ENCODE results near the gene ZWILCH.

The ZWILCH gene

DNA sequence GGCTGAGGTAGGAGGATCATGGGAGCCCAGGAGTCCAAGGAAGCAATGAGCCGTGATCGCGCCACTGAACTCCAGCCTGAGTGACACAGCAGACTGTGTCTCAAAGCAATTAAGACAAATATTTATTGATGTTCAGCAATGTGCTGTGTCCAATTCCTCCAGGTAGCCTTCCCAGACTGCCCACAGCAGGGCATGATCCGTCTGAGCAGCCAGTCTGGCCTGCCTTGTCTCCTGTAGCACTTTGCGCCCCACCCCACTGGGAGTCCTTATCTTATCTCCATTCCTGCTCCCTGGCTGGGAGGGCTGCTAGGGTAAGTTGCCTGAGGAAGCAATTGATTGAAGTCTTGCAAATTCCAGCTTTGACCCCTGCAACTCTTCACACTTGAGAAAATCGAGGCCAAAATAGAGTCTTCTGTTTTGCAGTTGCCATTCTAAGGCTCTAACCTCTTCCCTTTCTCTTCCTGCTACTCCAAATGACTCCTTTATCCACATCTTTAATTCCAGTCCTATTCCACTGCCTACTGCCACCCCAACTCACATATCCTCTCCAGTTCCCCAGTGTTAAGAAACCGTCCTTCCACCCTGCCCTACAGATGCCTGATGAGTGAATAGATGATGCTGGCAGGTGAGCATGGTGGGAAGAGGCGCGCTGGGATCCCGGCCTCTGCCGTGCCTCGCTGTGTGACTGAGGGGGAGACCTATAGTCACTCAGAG, 87.5 kb downstream of the ZWILCH start:
- no peaks in the 10 kb centered on the region for H3K36me3 ChIP-seq (ENCODE audit: insufficient read depth, low read length)
- no peaks in the 10 kb centered on the region for H3K9me3 ChIP-seq (ENCODE audit: insufficient read depth, low read depth, low read length)
- no peak overlapping the region for H3K9ac ChIP-seq (ENCODE audit: low read depth, low read length, poor library complexity, severe bottlenecking)
- TF ChIP-seq CTCF (conservative IDR thresholded peaks at IDR 0.05; ENCODE audit: low read length) (no peak), EZH2phosphoT487 (IDR thresholded peaks at IDR 0.05; ENCODE audit: borderline replicate concordance) (no peak)
- H3K4me2 ChIP-seq (ENCODE audit: low read depth, low read length, poor library complexity, severe bottlenecking), result no peak overlapping the region
- no peak overlapping the region for H3K4me3 ChIP-seq (ENCODE audit: low read length, poor library complexity, severe bottlenecking)
- no peaks in the 10 kb centered on the region for H4K20me1 ChIP-seq (ENCODE audit: insufficient read depth, low read length, poor library complexity, severe bottlenecking)
- H2AFZ ChIP-seq (ENCODE audit: low read length), result no peak overlapping the region
- no peaks in the 10 kb centered on the region for H3K79me2 ChIP-seq (ENCODE audit: insufficient read depth, low read length)
- no peaks in the 10 kb centered on the region for H3K27me3 ChIP-seq (ENCODE audit: insufficient read depth, low read length, poor library complexity, severe bottlenecking)
- no peaks in the 10 kb centered on the region for H3F3A ChIP-seq (ENCODE audit: low read depth)
- no peaks in the 10 kb centered on the region for H3K4me1 ChIP-seq (ENCODE audit: insufficient read depth, low read length, poor library complexity, severe bottlenecking)
- H3K9me2 ChIP-seq (replicated peaks; ENCODE audit: low read depth, low read length), result no peaks in the 10 kb centered on the region

- no peak for TF ChIP-seq CTCF (conservative IDR thresholded peaks at IDR 0.05; ENCODE audit: low read length)
- no peaks in the 10 kb centered on the region for H3K9me2 ChIP-seq (replicated peaks; ENCODE audit: low read depth, low read length)
- no peaks in the 10 kb centered on the region for H3K36me3 ChIP-seq (ENCODE audit: insufficient read depth, low read length)
- H3K4me3 ChIP-seq (ENCODE audit: low read length, poor library complexity, severe bottlenecking), result no peak overlapping the region
- peaks cover 4% of the 10 kb centered on the region for H3K4me1 ChIP-seq (ENCODE audit: insufficient read depth, low read length, poor library complexity, severe bottlenecking)
- no peaks in the 10 kb centered on the region for H3K9me3 ChIP-seq (ENCODE audit: insufficient read depth, low read depth, low read length)
- H3K4me2 ChIP-seq (ENCODE audit: low read depth, low read length, poor library complexity, severe bottlenecking), result no peak overlapping the region
- no peaks in the 10 kb centered on the region for H3K79me2 ChIP-seq (ENCODE audit: insufficient read depth, low read length)
- H2AFZ ChIP-seq (ENCODE audit: low read length), result no peak overlapping the region
- H3K27me3 ChIP-seq (ENCODE audit: insufficient read depth, low read length, poor library complexity, severe bottlenecking), result no peaks in the 10 kb centered on the region
- H4K20me1 ChIP-seq (ENCODE audit: insufficient read depth, low read length, poor library complexity, severe bottlenecking), result no peaks in the 10 kb centered on the region
- H3K9ac ChIP-seq (ENCODE audit: low read depth, low read length, poor library complexity, severe bottlenecking), result no peak overlapping the region
- H3F3A ChIP-seq (ENCODE audit: low read depth), result no peaks in the 10 kb centered on the region
These were observed 88.2 kb downstream of the ZWILCH start for GRCh38 chr15:66593219-66593780.

DNA sequence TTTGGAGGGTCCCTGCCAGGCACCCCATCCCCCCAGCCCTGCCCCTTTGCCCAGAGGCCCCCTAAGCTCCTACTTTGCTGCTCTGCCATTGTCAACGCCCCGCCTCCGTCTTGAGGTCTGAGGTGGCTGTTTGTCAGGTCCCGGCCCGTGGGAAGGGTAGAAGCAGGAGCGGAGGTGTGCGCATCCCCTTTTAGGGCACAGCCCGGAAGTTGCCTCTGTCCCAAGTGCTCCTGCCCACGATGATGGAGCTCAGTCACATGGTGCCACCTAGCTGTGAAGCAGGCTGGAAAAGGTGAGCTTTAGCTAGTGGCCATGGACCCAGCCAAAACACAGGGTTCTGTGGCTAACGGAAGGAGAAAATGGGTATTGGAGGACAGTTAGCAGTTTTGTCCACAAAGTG, 89.2 kb downstream of the ZWILCH start:
- H3K4me2 ChIP-seq (ENCODE audit: low read depth, low read length, poor library complexity, severe bottlenecking), result no peak overlapping the region
- no peaks in the 10 kb centered on the region for H3F3A ChIP-seq (ENCODE audit: low read depth)
- TF ChIP-seq EZH2phosphoT487 (IDR thresholded peaks at IDR 0.05; ENCODE audit: borderline replicate concordance) (no peak), CTCF (conservative IDR thresholded peaks at IDR 0.05; ENCODE audit: low read length) (no peak)
- no peaks in the 10 kb centered on the region for H3K79me2 ChIP-seq (ENCODE audit: insufficient read depth, low read length)
- peaks cover 7% of the 10 kb centered on the region for H3K4me1 ChIP-seq (ENCODE audit: insufficient read depth, low read length, poor library complexity, severe bottlenecking)
- H3K9ac ChIP-seq (ENCODE audit: low read depth, low read length, poor library complexity, severe bottlenecking), result no peak overlapping the region
- H3K9me3 ChIP-seq (ENCODE audit: insufficient read depth, low read depth, low read length), result no peaks in the 10 kb centered on the region
- H3K27me3 ChIP-seq (ENCODE audit: insufficient read depth, low read length, poor library complexity, severe bottlenecking), result no peaks in the 10 kb centered on the region
- no peak overlapping the region for H2AFZ ChIP-seq (ENCODE audit: low read length)
- H3K9me2 ChIP-seq (replicated peaks; ENCODE audit: low read depth, low read length), result no peaks in the 10 kb centered on the region
- no peaks in the 10 kb centered on the region for H4K20me1 ChIP-seq (ENCODE audit: insufficient read depth, low read length, poor library complexity, severe bottlenecking)
- H3K36me3 ChIP-seq (ENCODE audit: insufficient read depth, low read length), result no peaks in the 10 kb centered on the region
- H3K4me3 ChIP-seq (ENCODE audit: low read length, poor library complexity, severe bottlenecking), result no peak overlapping the region

Data from Loucy (cell line).